Body of pancreas (tissue), 4 donors: ENCODE data around the gene ATP10D.

Source experiments
- POLR2A ChIP-seq, 3 donors: fragments of 450-650 bp; IDR thresholded peaks; one replicate each; pipeline ENCODE4 v1.6.1; 2016; ENCODE audit warnings: antibody characterized with exemption in 3 of 3, mild to moderate bottlenecking in 2 of 3
- TF ChIP-seq, protein P1 (sequence below), 7 experiments: fragments of 450-650 bp in 4 of 7; fragments of 200-600 bp in 3 of 7; sonication (generic) in 3 of 7; IDR thresholded peaks; one replicate each; pipeline ENCODE4 v1.5.1; 2016 to 2019; ENCODE audit warnings: antibody characterized with exemption in 7 of 7

DNA sequence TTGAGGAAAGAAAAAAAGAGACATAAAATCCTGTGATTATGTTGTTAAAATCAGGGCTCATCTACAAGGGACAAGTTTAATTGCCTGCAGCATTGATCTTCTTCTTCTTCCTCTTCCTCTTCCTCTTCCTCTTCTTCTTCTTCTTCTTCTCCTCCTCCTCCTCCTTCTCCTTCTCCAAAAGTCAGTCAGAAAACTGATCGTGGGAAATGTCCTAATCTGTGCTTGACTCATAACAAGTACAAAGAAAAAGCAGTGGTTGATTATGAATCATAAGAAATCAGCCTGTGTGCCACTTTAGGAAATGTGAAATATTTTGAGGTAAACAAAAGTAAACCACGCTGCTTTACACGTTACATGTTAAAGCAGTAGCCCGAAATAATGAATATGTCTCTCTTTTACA lies 2.7 kb upstream of the ATP10D start:
- TF ChIP-seq POLR2A (IDR thresholded peaks at IDR 0.05) = no peak
- TF ChIP-seq, protein P1, sequence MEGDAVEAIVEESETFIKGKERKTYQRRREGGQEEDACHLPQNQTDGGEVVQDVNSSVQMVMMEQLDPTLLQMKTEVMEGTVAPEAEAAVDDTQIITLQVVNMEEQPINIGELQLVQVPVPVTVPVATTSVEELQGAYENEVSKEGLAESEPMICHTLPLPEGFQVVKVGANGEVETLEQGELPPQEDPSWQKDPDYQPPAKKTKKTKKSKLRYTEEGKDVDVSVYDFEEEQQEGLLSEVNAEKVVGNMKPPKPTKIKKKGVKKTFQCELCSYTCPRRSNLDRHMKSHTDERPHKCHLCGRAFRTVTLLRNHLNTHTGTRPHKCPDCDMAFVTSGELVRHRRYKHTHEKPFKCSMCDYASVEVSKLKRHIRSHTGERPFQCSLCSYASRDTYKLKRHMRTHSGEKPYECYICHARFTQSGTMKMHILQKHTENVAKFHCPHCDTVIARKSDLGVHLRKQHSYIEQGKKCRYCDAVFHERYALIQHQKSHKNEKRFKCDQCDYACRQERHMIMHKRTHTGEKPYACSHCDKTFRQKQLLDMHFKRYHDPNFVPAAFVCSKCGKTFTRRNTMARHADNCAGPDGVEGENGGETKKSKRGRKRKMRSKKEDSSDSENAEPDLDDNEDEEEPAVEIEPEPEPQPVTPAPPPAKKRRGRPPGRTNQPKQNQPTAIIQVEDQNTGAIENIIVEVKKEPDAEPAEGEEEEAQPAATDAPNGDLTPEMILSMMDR (IDR thresholded peaks at IDR 0.05) = no peak
